ENCODE results near the gene TTBK2. TPM values are rescaled to one million over a fixed set of nuclear protein-coding genes. Genes with fewer than 3 reads are reported as not detected.

Gene TTBK2
- total and polyA plus RNA-seq, 2 donors (not counting 1 experiment from before 2014, with no cell fraction given) = 4.3 to 39.6 TPM

DNA sequence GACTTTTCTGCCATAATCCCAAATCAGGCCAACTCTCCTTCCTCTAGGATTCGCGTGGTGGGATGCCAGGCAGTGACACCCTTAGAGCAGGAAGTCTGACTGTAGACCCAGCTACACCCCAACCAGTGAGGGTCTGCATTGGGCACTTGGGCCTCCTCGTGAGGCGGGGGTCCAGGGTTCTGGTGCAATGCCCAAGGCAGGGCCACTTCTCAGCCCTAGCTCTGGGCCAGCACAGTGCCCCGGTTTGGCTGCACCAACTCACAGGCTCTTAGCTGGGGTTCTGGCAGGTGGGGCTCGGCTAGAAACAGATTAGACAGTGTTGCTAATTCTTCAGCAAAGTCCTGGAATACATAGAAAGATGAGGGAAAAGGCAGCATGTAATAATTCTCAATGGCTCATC is 196.3 kb downstream of the TTBK2 start:
- intact Hi-C loops (cut with micrococcal nuclease) = no loop called here
- Histone ChIP-seq H3K4me2 (replicated peaks; ENCODE audit: low read depth, low read length, poor library complexity, severe bottlenecking) (no peak overlapping the region), H4K20me1 (ENCODE audit: control insufficient read depth, insufficient read depth, low read length, poor library complexity, severe bottlenecking) (no peaks in the 10 kb centered on the region), H3K9me3 (ENCODE audit: control extremely low read depth in 1 of 3, control insufficient read depth in 2 of 3, insufficient read depth in 1 of 3, low read length in 2 of 3) (no peaks in the 10 kb centered on the region), H2AFZ (ENCODE audit: insufficient read depth, low read depth, low read length, poor library complexity, severe bottlenecking) (no peak overlapping the region), H3K4me3 (ENCODE audit: control extremely low read depth in 1 of 5, extremely low read depth in 1 of 5, insufficient read depth in 1 of 5, low read depth in 2 of 5, low read length in 4 of 5) (no peak overlapping the region), H3K79me2 (ENCODE audit: control insufficient read depth, insufficient read depth, low read length) (no peaks in the 10 kb centered on the region), H3K36me3 (replicated peaks in 1 of 2; ENCODE audit: control extremely low read depth in 1 of 2, control insufficient read depth in 1 of 2, extremely low read depth in 1 of 2, insufficient read depth in 2 of 2, low read length in 1 of 2) (peaks cover 9 to 53% of the 10 kb centered on the region in 2 experiments), H3K27ac (ENCODE audit: low read length in 2 of 2) (no peak overlapping the region), H3K4me1 (ENCODE audit: control insufficient read depth in 2 of 2, insufficient read depth in 2 of 2, low read length in 2 of 2) (no peaks in the 10 kb centered on the region), H3K27me3 (replicated peaks in 1 of 4; ENCODE audit: control extremely low read depth in 1 of 4, control insufficient read depth in 3 of 4, insufficient read depth in 4 of 4, low read length in 3 of 4) (no peaks in the 10 kb centered on the region), H3K9ac (ENCODE audit: low read length) (no peak overlapping the region)
- ChIA-PET POLR2A (no interaction called here), CTCF (interaction anchor here (2.0 kb wide), 1 partner anchor 203 kb away, joined by 5 read pairs; no protein-coding TSS in a partner anchor)
- 98% methylated on average over 6 of the region's 6 CpGs for WGBS (ENCODE audit: insufficient coverage)
- ATAC-seq (ENCODE audit: low read depth) (no peak), DNase-seq (no peak)
- Mint-ChIP-seq H3K9me3 (ENCODE audit: insufficient read depth) (no peaks in the 10 kb centered on the region), H3K4me3 (no peak overlapping the region), H3K27ac (no peak overlapping the region), H3K4me1 (no peaks in the 10 kb centered on the region), H3K27me3 (no peaks in the 10 kb centered on the region)
- TF ChIP-seq, protein P1, sequence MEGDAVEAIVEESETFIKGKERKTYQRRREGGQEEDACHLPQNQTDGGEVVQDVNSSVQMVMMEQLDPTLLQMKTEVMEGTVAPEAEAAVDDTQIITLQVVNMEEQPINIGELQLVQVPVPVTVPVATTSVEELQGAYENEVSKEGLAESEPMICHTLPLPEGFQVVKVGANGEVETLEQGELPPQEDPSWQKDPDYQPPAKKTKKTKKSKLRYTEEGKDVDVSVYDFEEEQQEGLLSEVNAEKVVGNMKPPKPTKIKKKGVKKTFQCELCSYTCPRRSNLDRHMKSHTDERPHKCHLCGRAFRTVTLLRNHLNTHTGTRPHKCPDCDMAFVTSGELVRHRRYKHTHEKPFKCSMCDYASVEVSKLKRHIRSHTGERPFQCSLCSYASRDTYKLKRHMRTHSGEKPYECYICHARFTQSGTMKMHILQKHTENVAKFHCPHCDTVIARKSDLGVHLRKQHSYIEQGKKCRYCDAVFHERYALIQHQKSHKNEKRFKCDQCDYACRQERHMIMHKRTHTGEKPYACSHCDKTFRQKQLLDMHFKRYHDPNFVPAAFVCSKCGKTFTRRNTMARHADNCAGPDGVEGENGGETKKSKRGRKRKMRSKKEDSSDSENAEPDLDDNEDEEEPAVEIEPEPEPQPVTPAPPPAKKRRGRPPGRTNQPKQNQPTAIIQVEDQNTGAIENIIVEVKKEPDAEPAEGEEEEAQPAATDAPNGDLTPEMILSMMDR (IDR thresholded peaks at IDR 0.05) = no peak
- TF ChIP-seq EZH2 (IDR thresholded peaks at IDR 0.05; ENCODE audit: borderline replicate concordance, insufficient read depth, low read depth, low read length, poor library complexity, severe bottlenecking) = no peak

DNA sequence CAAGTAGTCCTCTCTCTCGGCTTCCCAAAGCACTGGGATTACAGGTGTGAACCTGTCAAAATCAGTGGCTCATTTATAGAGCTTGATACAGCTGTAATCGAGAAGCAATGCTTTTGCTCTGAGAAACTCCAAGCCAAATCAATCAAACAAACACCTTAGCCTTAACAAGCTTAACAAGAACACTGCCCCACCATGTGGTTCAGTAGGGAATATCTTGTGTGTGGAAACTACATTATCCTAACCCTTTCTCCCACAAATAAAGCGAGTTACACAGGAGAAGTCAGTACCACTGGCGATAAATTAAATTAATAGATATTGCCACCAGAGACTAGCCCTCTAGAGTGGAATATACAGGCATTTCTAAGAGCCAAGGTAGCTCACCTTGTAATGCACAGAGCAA is 197.5 kb downstream of the TTBK2 start:
- Mint-ChIP-seq H3K27me3 (no peaks in the 10 kb centered on the region), H3K9me3 (ENCODE audit: insufficient read depth) (no peaks in the 10 kb centered on the region), H3K4me3 (no peak overlapping the region), H3K4me1 (no peaks in the 10 kb centered on the region), H3K27ac (no peak overlapping the region)
- intact Hi-C loops (cut with micrococcal nuclease) = no loop called here
- Histone ChIP-seq H3K4me2 (replicated peaks; ENCODE audit: low read depth, low read length, poor library complexity, severe bottlenecking) (no peak overlapping the region), H3K79me2 (ENCODE audit: control insufficient read depth, insufficient read depth, low read length) (no peaks in the 10 kb centered on the region), H2AFZ (ENCODE audit: insufficient read depth, low read depth, low read length, poor library complexity, severe bottlenecking) (no peak overlapping the region), H3K9me3 (ENCODE audit: control extremely low read depth in 1 of 3, control insufficient read depth in 2 of 3, insufficient read depth in 1 of 3, low read length in 2 of 3) (no peaks in the 10 kb centered on the region), H3K4me1 (ENCODE audit: control insufficient read depth in 2 of 2, insufficient read depth in 2 of 2, low read length in 2 of 2) (no peaks in the 10 kb centered on the region), H3K27ac (ENCODE audit: low read length in 2 of 2) (no peak overlapping the region), H4K20me1 (ENCODE audit: control insufficient read depth, insufficient read depth, low read length, poor library complexity, severe bottlenecking) (no peaks in the 10 kb centered on the region), H3K9ac (ENCODE audit: low read length) (no peak overlapping the region), H3K36me3 (replicated peaks in 1 of 2; ENCODE audit: control extremely low read depth in 1 of 2, control insufficient read depth in 1 of 2, extremely low read depth in 1 of 2, insufficient read depth in 2 of 2, low read length in 1 of 2) (peaks cover 9 to 48% of the 10 kb centered on the region in 2 experiments), H3K27me3 (replicated peaks in 1 of 4; ENCODE audit: control extremely low read depth in 1 of 4, control insufficient read depth in 3 of 4, insufficient read depth in 4 of 4, low read length in 3 of 4) (no peaks in the 10 kb centered on the region), H3K4me3 (ENCODE audit: control extremely low read depth in 1 of 5, extremely low read depth in 1 of 5, insufficient read depth in 1 of 5, low read depth in 2 of 5, low read length in 4 of 5) (no peak overlapping the region)
- CTCF ChIA-PET = interaction anchor here (1.2 to 2.0 kb wide), 2 partner anchors 9 to 204 kb away, joined by 3 to 5 read pairs; no protein-coding TSS in a partner anchor
- ATAC-seq (ENCODE audit: low read depth) (no peak), DNase-seq (no peak)
- POLR2A ChIA-PET = interaction anchor here (0.7 kb wide), 1 partner anchor 358 kb away, joined by 3 read pairs; no protein-coding TSS in a partner anchor
- TF ChIP-seq EZH2 (IDR thresholded peaks at IDR 0.05; ENCODE audit: borderline replicate concordance, insufficient read depth, low read depth, low read length, poor library complexity, severe bottlenecking) = no peak
- TF ChIP-seq, protein P1 (IDR thresholded peaks at IDR 0.05) = no peak
- WGBS (ENCODE audit: insufficient coverage) = 100% methylated on average over 1 of the region's 4 CpGs

All from B cell (primary cell).